Ramos (cell line): ENCODE measurements around the gene CEMIP.

Experiments
- in situ Hi-C: fragments of 300-500 bp; cut with MboI; formaldehyde crosslinking; loops from one replicate; pipeline ENCODE4 v1.14.3; 2022; ENCODE audit warnings: low sequenced_read_pairs; ENCODE audit not compliant: unreplicated experiment

The CEMIP gene

DNA sequence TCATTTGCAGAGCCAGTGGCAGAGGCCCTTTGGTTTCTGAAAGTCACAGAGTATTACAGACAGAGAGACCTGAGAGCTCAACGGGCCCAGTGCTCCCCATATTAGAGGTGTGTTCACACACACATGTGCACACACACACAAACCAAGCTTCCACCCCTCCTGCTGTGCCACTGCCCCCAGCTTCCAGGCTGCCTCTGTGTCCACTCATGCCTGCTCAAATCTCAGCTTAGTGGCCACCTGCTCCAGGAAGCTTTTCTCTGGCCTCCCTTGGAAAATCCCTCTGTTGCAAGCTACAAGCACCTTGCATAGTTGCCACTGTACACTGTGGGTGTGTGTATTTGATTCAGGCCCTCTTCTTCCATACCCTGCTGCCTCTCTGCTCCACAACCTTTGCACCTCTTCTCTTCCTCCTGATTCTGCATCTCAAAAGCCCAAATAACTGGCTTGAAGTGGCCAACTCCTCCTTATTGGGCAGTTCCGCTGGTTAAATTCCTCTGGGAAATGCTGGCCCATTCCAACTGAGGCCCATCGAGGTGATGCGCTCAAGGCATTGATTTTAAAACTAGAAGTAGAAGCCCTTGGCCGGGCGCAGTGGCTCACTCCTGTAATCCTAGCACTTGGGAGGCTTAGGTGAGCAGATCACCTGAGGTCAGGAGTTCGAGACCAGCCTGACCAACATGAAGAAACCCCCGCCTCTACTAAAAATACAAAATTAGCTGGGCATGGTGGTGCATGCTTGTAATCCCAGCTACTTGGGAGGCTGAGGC, 187.4 kb downstream of the CEMIP start:
- in situ Hi-C loops, result no loop called here

DNA sequence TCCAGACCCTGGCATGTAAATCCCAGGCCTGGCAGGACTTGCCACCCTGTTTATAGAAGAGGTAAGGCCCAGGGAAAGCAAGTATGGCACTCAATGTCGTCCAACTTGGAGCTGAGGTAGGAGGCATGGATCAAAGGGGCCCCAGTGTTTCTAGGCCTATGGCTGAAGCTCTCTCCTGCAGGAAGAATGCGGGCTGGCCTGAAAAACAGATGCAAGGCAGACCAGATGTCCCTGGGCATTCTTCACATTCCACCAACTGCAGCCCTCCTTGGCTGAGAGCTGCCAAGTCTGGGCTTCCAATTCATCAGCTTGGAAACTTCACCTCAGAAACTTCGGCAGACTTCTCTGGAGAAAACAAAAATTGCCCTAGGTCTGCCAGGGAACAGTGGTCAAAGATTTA, 188.3 kb downstream of the CEMIP start:
- in situ Hi-C loops, result no loop called here

- in situ Hi-C loops, result no loop called here
These were observed 188.9 kb downstream of the CEMIP start for GRCh38 chr15:80967991-80968510.

GRCh38 chr15:80969316-80969715, 190.1 kb downstream of the CEMIP start:
- in situ Hi-C loops, result no loop called here

GRCh38 chr15:80970018-80970657, 191.0 kb downstream of the CEMIP start:
- in situ Hi-C loops, result loop anchor here (10.0 kb wide), 1 partner anchor 515 kb away; no protein-coding TSS in a partner anchor

DNA sequence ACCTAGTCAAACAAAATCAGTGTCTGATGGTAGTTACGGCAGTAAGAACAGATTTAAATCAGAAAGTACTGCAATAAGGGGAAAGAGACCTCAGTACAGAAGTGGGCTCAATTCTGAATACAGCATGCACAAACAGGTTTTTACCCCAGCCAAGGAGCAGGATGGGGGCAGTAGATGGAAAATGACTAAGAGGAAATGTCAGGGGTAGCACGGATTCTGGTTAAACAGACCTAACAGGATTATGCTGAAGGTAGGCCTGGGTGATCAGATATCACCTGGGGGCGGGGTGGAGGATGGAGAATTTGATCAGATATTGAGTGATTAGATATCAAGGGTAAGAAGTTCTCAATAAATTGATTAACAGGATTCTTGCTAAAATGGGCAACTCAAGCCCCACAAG, 191.5 kb downstream of the CEMIP start:
- in situ Hi-C loops, result loop anchor here (10.0 kb wide), 1 partner anchor 516 kb away; no protein-coding TSS in a partner anchor

- in situ Hi-C loops, result loop anchor here (10.0 kb wide), 1 partner anchor 516 kb away; no protein-coding TSS in a partner anchor
These were observed 192.0 kb downstream of the CEMIP start for GRCh38 chr15:80971143-80971542.

DNA sequence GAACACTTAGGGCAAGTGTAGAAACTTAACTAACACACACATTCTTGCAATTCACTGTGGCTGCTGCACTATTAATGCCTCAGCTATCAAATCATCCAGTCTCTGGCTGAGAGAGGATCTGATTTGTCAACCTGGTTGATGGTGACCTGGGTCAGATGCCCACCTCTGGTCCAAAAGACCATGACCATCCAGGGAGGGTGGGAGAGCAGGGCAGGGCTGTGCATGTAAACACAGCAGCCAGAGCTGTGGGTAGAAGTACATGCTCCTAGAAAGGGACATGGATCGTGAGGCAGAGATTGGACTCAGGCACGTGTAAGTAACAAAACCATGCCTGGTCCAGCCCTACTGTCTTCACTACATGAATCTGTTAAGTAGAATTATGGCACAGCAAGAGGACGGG, 193.1 kb downstream of the CEMIP start:
- in situ Hi-C loops, result loop anchor here (10.0 kb wide), 1 partner anchor 517 kb away; no protein-coding TSS in a partner anchor

DNA sequence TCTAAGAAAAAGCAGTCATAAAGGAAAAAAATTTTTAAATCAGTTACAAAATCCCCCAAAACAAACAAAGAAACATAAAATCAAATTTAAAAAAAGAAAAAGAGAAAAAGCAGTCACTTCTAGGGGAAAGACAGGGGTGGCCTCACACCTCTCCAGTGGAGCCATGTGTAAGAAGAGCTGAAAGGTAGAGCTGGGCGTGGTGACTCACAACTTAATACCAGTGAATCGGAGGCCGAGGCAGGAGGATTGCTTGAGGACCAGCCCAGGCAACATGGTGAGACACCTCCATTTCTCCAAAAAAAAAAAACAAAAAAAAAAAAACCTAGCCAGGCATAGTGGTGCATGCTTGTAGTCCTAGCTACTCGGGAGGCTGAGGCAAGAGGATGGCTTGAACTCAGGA, 195.7 kb downstream of the CEMIP start:
- in situ Hi-C loops, result loop anchor here (5.0 to 25.0 kb wide), 3 partner anchors 292 to 887 kb away; no protein-coding TSS in a partner anchor

- in situ Hi-C loops, result loop anchor here (5.0 to 25.0 kb wide), 3 partner anchors 290 to 885 kb away; no protein-coding TSS in a partner anchor
These were observed 197.7 kb downstream of the CEMIP start for GRCh38 chr15:80976851-80977250.

DNA sequence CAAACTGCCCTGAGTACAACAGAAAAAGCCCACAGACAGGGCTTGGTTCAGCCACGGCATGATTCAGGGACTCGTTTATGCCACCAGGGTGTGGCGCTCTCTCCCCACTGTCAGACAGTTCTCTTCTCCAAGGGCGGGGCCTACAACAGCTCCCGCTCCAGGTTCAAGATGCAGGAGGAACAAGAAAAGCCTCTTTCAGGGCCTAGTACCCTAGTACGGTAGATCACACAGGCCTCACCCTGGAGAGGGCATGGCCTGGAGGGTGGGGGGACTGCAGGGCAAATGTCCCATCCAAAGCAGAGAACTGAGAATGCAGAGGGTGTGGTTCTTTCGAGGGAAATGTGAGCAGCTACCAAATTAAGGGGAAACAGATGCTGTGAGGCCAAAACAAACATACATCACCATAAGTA, 198.5 kb downstream of the CEMIP start:
- in situ Hi-C loops, result loop anchor here (5.0 to 25.0 kb wide), 3 partner anchors 290 to 885 kb away; no protein-coding TSS in a partner anchor

GRCh38 chr15:80978685-80979329, 199.6 kb downstream of the CEMIP start:
- in situ Hi-C loops, result loop anchor here (5.0 to 25.0 kb wide), 3 partner anchors 288 to 883 kb away; no protein-coding TSS in a partner anchor

- in situ Hi-C loops, result loop anchor here (5.0 to 25.0 kb wide), 3 partner anchors 288 to 883 kb away; no protein-coding TSS in a partner anchor
These were observed 200.5 kb downstream of the CEMIP start for GRCh38 chr15:80979538-80980200.

DNA sequence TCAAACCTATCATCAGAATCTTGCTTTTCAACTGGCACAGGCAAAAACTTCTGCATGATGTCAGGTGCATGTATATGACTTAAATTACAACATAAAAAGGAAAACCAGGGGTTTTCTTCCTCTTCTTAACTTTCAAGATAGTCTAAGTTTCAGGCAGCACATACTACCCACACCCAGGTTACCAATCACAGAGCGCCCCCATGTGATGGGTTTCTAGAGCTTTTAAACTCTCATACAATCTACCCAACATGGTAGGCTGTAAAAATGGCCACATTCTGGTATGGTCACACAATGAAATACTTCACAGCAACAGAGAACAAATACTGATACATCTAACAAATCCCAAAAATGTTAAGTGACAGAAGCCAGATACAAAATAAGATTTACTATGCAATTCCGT, 203.0 kb downstream of the CEMIP start:
- in situ Hi-C loops, result loop anchor here (25.0 kb wide), 1 partner anchor 880 kb away; no protein-coding TSS in a partner anchor

- in situ Hi-C loops, result loop anchor here (25.0 kb wide), 1 partner anchor 879 kb away; no protein-coding TSS in a partner anchor
These were observed 203.7 kb downstream of the CEMIP start for GRCh38 chr15:80982839-80983238.

- in situ Hi-C loops, result loop anchor here (25.0 kb wide), 1 partner anchor 877 kb away; no protein-coding TSS in a partner anchor
These were observed 205.7 kb downstream of the CEMIP start for GRCh38 chr15:80984856-80985255.

GRCh38 chr15:80985981-80986380, 206.8 kb downstream of the CEMIP start:
- in situ Hi-C loops, result loop anchor here (25.0 kb wide), 1 partner anchor 876 kb away; no protein-coding TSS in a partner anchor

DNA sequence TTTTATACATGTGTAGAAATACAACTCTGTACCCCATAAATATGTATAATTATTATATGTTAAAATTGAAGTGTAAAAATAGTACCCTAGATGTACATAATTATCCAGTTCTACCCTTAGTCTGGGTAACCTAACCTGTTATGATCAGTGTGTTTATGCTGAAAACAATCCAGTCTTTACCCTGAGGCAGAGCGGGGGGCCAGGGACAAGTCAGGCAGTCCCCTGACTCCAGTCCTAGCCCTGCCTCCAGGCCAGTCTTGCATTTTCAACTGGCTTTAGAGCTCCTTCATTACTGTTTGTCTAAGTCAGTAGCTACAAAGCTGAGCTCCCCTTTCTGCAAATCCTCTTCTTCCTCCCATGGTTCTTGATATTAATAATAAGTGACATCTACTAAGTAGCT, 207.3 kb downstream of the CEMIP start:
- in situ Hi-C loops, result loop anchor here (25.0 kb wide), 1 partner anchor 876 kb away; no protein-coding TSS in a partner anchor

GRCh38 chr15:80988148-80988796, 209.1 kb downstream of the CEMIP start:
- in situ Hi-C loops, result loop anchor here (25.0 kb wide), 1 partner anchor 874 kb away; no protein-coding TSS in a partner anchor
